Brain microvascular endothelial cell (primary cell): ENCODE measurements around the gene EPB41L4B.
"Not testable (repeated sequence)": the region's sequence is repeated elsewhere in the genome, so short reads cannot be mapped to it uniquely, and the experiment has no call there.

Source experiments
- DNase-seq: peaks from one replicate; pipeline ENCODE4 v3.0.0-alpha.2; 2020
- H3K27ac ChIP-seq: fragments of 250-450 bp; sonication (Bioruptor Pico); 2 replicates; pipeline ENCODE4 v1.5.1; 2020; ENCODE audit warnings: mild to moderate bottlenecking, moderate library complexity
- H3K27me3 ChIP-seq: fragments of 250-450 bp; sonication (Bioruptor Pico); replicated peaks from 2 replicates; pipeline ENCODE4 v1.5.1; 2020; ENCODE audit warnings: mild to moderate bottlenecking
- H3K36me3 ChIP-seq: fragments of 250-450 bp; sonication (Bioruptor Pico); replicated peaks from 2 replicates; pipeline ENCODE4 v1.5.1; 2020; ENCODE audit warnings: mild to moderate bottlenecking
- H3K4me3 ChIP-seq: 2 replicates; pipeline ENCODE4 v1.5.1; 2011; ENCODE audit warnings: low read depth, mild to moderate bottlenecking, control low read depth, low read length, moderate library complexity
- in situ Hi-C: cut with HindIII; loops from 2 replicates; pipeline ENCODE4 v1.10.0; 2017; ENCODE audit warnings: low sequenced_read_pairs, low pct_ligation_motif_present
- TF ChIP-seq, protein P1 (sequence below): IDR thresholded peaks from 2 replicates; pipeline ENCODE4 v1.5.1; 2011; ENCODE audit warnings: low read depth, mild to moderate bottlenecking, moderate library complexity, low read length, control low read depth, inconsistent platforms; ENCODE audit errors: missing control alignments

Gene EPB41L4B

DNA sequence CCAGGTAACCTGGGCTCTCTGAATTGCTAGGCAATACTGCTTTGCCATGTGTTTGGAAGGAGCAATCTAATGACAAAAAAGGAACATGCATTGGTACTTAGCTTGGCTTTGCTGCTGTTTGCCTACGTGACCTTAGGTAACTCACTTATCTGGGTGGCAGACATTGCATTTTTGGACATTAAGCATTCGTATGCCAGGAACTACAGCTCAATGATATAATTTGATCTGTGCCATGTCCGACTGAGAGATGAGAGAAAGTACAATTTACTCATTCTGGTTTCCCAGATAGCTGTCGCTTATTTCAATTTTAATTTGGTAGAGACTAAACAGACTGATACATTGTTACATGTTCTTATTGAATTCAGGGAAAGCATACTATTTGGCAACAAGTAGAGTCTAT, 90.6 kb downstream of the EPB41L4B start:
- Histone ChIP-seq H3K27ac (no peak overlapping the region), H3K27me3 (no peaks in the 10 kb centered on the region), H3K36me3 (no peaks in the 10 kb centered on the region), H3K4me3 (no peak overlapping the region)
- TF ChIP-seq, protein P1, sequence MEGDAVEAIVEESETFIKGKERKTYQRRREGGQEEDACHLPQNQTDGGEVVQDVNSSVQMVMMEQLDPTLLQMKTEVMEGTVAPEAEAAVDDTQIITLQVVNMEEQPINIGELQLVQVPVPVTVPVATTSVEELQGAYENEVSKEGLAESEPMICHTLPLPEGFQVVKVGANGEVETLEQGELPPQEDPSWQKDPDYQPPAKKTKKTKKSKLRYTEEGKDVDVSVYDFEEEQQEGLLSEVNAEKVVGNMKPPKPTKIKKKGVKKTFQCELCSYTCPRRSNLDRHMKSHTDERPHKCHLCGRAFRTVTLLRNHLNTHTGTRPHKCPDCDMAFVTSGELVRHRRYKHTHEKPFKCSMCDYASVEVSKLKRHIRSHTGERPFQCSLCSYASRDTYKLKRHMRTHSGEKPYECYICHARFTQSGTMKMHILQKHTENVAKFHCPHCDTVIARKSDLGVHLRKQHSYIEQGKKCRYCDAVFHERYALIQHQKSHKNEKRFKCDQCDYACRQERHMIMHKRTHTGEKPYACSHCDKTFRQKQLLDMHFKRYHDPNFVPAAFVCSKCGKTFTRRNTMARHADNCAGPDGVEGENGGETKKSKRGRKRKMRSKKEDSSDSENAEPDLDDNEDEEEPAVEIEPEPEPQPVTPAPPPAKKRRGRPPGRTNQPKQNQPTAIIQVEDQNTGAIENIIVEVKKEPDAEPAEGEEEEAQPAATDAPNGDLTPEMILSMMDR, result no peak
- in situ Hi-C loops, result no loop called here
- DNase-seq, result no peak

- no peak overlapping the region for H3K4me3 ChIP-seq
- H3K27ac ChIP-seq, result no peak overlapping the region
- DNase-seq, result no peak
- H3K36me3 ChIP-seq, result no peaks in the 10 kb centered on the region
- TF ChIP-seq, protein P1, result no peak
- no peaks in the 10 kb centered on the region for H3K27me3 ChIP-seq
- in situ Hi-C loops, result no loop called here
These were observed 91.2 kb downstream of the EPB41L4B start for GRCh38 chr9:109229682-109230081.

DNA sequence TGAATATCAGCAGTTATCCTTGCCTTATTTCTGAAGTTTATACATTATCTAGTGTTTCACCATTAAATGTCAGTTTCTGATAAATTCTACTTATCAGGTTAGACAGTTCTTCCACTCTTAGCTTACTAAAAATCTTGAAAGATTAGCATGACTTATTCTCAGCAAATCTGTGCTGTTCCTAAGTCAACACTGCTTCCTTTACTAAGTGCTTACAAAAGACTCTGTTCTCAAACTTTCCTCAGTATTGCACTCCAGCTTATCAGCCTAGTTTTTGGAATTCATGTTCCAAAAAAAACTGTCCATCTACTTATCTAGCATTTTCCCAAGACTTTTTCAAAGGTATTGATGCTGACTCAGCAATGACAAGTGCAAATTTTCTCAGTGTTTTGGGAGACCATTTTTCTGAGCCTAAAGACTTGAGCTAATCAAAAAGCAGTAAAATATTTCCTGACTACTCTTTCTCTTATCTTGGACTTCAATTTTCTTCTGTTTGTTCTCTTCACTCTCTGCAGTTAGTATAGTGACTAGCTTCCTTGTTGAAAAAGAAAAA, 92.7 kb downstream of the EPB41L4B start:
- TF ChIP-seq, protein P1, result no peak
- Histone ChIP-seq H3K4me3 (no peak overlapping the region), H3K27ac (no peak overlapping the region), H3K36me3 (no peaks in the 10 kb centered on the region), H3K27me3 (no peaks in the 10 kb centered on the region)
- DNase-seq, result no peak
- in situ Hi-C loops, result no loop called here

- DNase-seq, result no peak
- TF ChIP-seq, protein P1, result no peak
- Histone ChIP-seq H3K36me3 (no peaks in the 10 kb centered on the region), H3K27ac (no peak overlapping the region), H3K4me3 (no peak overlapping the region), H3K27me3 (no peaks in the 10 kb centered on the region)
- in situ Hi-C loops, result no loop called here
These were observed 95.2 kb downstream of the EPB41L4B start for GRCh38 chr9:109225629-109226028.

DNA sequence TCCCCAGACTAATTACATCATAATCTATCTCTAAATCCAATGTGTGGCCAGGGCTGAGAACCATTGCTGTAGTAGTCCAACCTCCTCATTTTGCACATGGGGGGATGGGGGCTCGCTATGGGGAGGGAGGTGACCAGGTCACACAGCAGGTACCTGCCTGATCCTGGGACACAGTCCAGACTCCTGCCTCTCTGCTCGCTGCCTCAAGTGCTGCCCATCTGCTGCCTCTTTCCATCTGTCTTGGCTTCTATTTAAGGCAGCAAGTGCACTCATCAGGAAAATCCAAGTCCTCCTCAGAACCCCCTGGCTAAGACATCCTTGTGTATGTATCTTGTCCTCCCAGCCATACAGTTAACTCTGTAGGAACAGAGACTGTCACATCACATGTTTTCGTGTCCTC, 96.1 kb downstream of the EPB41L4B start:
- Histone ChIP-seq H3K36me3 (no peaks in the 10 kb centered on the region), H3K27me3 (no peaks in the 10 kb centered on the region), H3K27ac (no peak overlapping the region), H3K4me3 (no peak overlapping the region)
- TF ChIP-seq, protein P1, result no peak
- DNase-seq, result no peak
- in situ Hi-C loops, result no loop called here

DNA sequence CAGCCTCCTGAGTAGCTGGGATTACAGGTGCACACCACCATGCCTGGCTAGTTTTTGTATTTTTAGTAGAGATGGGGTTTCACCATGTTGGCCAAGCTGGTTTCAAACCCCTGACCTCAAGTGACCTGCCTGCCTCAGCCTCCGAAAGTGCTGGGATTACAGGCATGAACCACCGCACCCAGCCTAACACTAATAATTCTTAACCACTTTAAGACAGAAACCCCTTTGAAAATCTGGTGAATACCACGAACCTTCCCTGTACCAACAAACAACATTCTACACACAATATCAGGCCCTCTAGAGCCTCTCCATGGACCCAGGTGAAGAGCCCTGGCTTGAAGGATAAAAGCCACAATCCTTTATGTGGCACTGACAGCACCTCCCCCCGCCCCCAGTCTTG, 102.6 kb downstream of the EPB41L4B start:
- H3K27me3 ChIP-seq, in situ Hi-C loops, H3K27ac ChIP-seq, H3K36me3 ChIP-seq, DNase-seq, H3K4me3 ChIP-seq: not testable (repeated sequence)
